Caco-2 (cell line): ENCODE data around the gene RLF. TPM values are rescaled to one million over a fixed set of nuclear protein-coding genes. Genes with fewer than 3 reads are reported as not detected.

ENCODE experiments used
- BruUV-seq: library from RNA; stranded (reverse); fragments of 400-500 nt; replicated peaks from 2 replicates; lab custom pipeline; 2021; lab: Mats Ljungman, UMichigan
- CTCF ChIA-PET: fragments of 300-600 bp; sonication (Branson Sonifier 250); formaldehyde crosslinking; loops from one replicate; lab custom pipeline; 2022; ENCODE audit warnings: antibody characterized with exemption; lab: Charles Lee
- POLR2A ChIA-PET: fragments of 300-600 bp; sonication (Branson Sonifier 250); formaldehyde crosslinking; loops from one replicate; lab custom pipeline; 2022; ENCODE audit warnings: antibody characterized with exemption; lab: Charles Lee
- DNase-seq, 2 experiments: peaks; one replicate each; pipeline versions ENCODE4 v3.0.0 to v3.0.0-alpha.2; 2020 to 2022
- H3K27me3 ChIP-seq: replicated peaks from 2 replicates; pipeline ENCODE4 v1.6.0; 2011; ENCODE audit warnings: low read length; ENCODE audit not compliant: control insufficient read depth, insufficient read depth
- H3K36me3 ChIP-seq: 2 replicates; pipeline ENCODE4 v1.5.1; 2011; ENCODE audit warnings: low read length; ENCODE audit not compliant: control insufficient read depth, insufficient read depth
- H3K4me1 ChIP-seq: fragments of 250-450 bp; sonication (Bioruptor Pico); 2 replicates; pipeline ENCODE4 v1.5.1; 2020; ENCODE audit warnings: mild to moderate bottlenecking
- H3K4me3 ChIP-seq: 2 replicates; pipeline ENCODE4 v1.5.1; 2011; ENCODE audit warnings: low read depth, mild to moderate bottlenecking, control low read depth, low read length
- H3K9me3 ChIP-seq: fragments of 250-450 bp; sonication (Bioruptor Pico); 2 replicates; pipeline ENCODE4 v1.5.1; 2020; ENCODE audit warnings: mild to moderate bottlenecking, moderate library complexity
- H3K27ac Mint-ChIP-seq: one replicate; pipeline ENCODE4 v1.8.0; 2022; ENCODE audit warnings: mixed read lengths; ENCODE audit not compliant: unreplicated experiment
- H3K27me3 Mint-ChIP-seq: one replicate; pipeline ENCODE4 v1.8.0; 2022; ENCODE audit warnings: mixed read lengths; ENCODE audit not compliant: insufficient read depth, unreplicated experiment
- H3K36me3 Mint-ChIP-seq: one replicate; pipeline ENCODE4 v1.8.0; 2022; ENCODE audit warnings: mild to moderate bottlenecking, mixed read lengths; ENCODE audit not compliant: insufficient read depth, unreplicated experiment
- H3K4me1 Mint-ChIP-seq: one replicate; pipeline ENCODE4 v1.8.0; 2022; ENCODE audit warnings: low read depth, mixed read lengths; ENCODE audit not compliant: unreplicated experiment
- H3K4me3 Mint-ChIP-seq: one replicate; pipeline ENCODE4 v1.8.0; 2022; ENCODE audit warnings: mild to moderate bottlenecking, moderate library complexity, mixed read lengths; ENCODE audit not compliant: unreplicated experiment
- H3K9me3 Mint-ChIP-seq: one replicate; pipeline ENCODE4 v1.8.0; 2022; ENCODE audit warnings: mixed read lengths; ENCODE audit not compliant: unreplicated experiment
- intact Hi-C: fragments of 100-400 bp; cut with micrococcal nuclease; formaldehyde crosslinking; loops from one replicate; pipeline ENCODE4 v1.10.0; 2022; ENCODE audit not compliant: unreplicated experiment
- total RNA-seq: library from RNA; stranded (reverse); gene quantifications from 2 replicates; pipeline ENCODE4 v1.2.3, GENCODE V29; 2022
- TF ChIP-seq, protein P1 (sequence below), 2 experiments: fragments of 200-600 bp in 1 of 2; IDR thresholded peaks; 1 replicate in 1 of 2; 2 replicates in 1 of 2; pipeline versions ENCODE4 v1.5.1 to v1.8.0; 2011 to 2022; ENCODE audit warnings: antibody characterized with exemption in 1 of 2, control low read depth in 1 of 2, inconsistent platforms in 1 of 2, low read depth in 1 of 2, low read length in 1 of 2, mild to moderate bottlenecking in 1 of 2, moderate library complexity in 1 of 2; ENCODE audit not compliant: insufficient read depth in 1 of 2, severe bottlenecking in 1 of 2, unreplicated experiment in 1 of 2

RLF gene
- total RNA-seq, 1 experiment from 2014 or later, result 11.6 TPM

DNA sequence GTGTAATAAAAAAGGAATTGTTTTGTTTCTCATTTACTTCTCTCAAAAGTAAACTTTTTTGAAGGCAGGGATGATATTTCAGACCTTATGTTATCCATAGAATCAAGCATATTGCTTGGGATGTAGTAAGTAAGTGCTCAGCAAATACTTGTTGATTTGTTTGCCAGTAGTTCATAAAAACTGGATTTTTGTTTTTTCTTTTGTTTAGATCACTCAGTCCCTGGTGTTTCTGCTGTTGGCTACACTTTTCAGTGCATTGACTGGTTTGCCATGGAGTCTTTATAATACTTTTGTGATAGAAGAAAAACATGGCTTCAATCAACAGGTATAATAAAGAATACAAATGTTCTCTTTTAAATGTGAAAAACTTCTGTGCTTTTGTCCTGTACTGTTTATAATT lies 107.0 kb downstream of the RLF start:
- DNase-seq, result no peak
- H3K36me3 Mint-ChIP-seq, result peaks cover 44% of the 10 kb centered on the region
- H3K36me3 ChIP-seq, result no peaks in the 10 kb centered on the region
- H3K27me3 ChIP-seq, result no peaks in the 10 kb centered on the region
- ChIA-PET POLR2A (no interaction called here), CTCF (no interaction called here)
- no peaks in the 10 kb centered on the region for H3K9me3 Mint-ChIP-seq
- no peaks in the 10 kb centered on the region for H3K9me3 ChIP-seq
- TF ChIP-seq, protein P1, sequence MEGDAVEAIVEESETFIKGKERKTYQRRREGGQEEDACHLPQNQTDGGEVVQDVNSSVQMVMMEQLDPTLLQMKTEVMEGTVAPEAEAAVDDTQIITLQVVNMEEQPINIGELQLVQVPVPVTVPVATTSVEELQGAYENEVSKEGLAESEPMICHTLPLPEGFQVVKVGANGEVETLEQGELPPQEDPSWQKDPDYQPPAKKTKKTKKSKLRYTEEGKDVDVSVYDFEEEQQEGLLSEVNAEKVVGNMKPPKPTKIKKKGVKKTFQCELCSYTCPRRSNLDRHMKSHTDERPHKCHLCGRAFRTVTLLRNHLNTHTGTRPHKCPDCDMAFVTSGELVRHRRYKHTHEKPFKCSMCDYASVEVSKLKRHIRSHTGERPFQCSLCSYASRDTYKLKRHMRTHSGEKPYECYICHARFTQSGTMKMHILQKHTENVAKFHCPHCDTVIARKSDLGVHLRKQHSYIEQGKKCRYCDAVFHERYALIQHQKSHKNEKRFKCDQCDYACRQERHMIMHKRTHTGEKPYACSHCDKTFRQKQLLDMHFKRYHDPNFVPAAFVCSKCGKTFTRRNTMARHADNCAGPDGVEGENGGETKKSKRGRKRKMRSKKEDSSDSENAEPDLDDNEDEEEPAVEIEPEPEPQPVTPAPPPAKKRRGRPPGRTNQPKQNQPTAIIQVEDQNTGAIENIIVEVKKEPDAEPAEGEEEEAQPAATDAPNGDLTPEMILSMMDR (IDR thresholded peaks at IDR 0.05; ENCODE audit: insufficient read depth in 1 of 2, low read depth in 1 of 2, low read length in 1 of 2, severe bottlenecking in 1 of 2, unreplicated experiment in 1 of 2), result no peak
- no TSS peak for BruUV-seq
- no peak overlapping the region for H3K4me3 Mint-ChIP-seq
- no peaks in the 10 kb centered on the region for H3K27me3 Mint-ChIP-seq
- no peaks in the 10 kb centered on the region for H3K4me1 ChIP-seq
- intact Hi-C loops, result no loop called here
- no peaks in the 10 kb centered on the region for H3K4me1 Mint-ChIP-seq
- no peak overlapping the region for H3K27ac Mint-ChIP-seq
- no peak overlapping the region for H3K4me3 ChIP-seq

DNA sequence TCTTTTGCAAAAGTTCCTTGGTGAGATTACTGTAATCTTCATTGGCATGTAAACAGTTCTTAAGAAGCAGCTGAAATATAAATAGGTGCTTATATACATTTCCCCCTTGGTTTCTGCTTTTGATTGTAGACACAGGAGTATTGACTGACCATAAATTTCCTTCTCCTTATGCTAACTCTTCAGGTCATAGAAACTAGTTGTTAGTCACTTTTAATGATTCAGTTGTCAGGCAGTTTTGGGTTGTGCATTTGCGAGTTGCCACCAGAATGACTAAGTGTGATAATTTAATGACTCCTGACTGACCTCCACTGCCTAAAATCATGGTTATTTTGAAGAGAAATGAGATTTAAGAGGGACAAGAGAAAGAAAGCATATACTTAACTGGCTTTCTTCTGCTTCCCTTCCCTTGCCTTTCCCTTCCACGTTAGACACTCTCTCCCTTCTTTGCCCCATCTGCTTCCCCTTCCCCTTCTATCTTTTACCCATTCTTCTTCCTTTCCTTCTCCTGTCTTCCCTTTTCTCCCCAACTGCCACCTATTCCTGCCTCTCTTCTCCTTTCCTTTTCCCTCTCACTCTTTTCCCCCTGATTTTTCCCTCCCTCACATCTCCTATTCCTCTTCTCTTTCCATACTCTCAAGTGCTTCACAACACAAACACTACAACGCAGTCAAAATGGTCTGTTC lies 109.1 kb downstream of the RLF start:
- Histone ChIP-seq H3K9me3 (no peaks in the 10 kb centered on the region), H3K36me3 (no peaks in the 10 kb centered on the region), H3K27me3 (no peaks in the 10 kb centered on the region), H3K4me3 (no peak overlapping the region), H3K4me1 (no peaks in the 10 kb centered on the region)
- H3K27ac Mint-ChIP-seq, result no peak overlapping the region
- TF ChIP-seq, protein P1 (IDR thresholded peaks at IDR 0.05; ENCODE audit: insufficient read depth in 1 of 2, low read depth in 1 of 2, low read length in 1 of 2, severe bottlenecking in 1 of 2, unreplicated experiment in 1 of 2), result no peak
- peaks cover 47% of the 10 kb centered on the region for H3K36me3 Mint-ChIP-seq
- POLR2A ChIA-PET, result no interaction called here
- no peaks in the 10 kb centered on the region for H3K9me3 Mint-ChIP-seq
- no peak overlapping the region for H3K4me3 Mint-ChIP-seq
- intact Hi-C loops, result no loop called here
- CTCF ChIA-PET, result no interaction called here
- H3K4me1 Mint-ChIP-seq, result no peaks in the 10 kb centered on the region
- H3K27me3 Mint-ChIP-seq, result no peaks in the 10 kb centered on the region
- no peak for DNase-seq
- no TSS peak for BruUV-seq

DNA sequence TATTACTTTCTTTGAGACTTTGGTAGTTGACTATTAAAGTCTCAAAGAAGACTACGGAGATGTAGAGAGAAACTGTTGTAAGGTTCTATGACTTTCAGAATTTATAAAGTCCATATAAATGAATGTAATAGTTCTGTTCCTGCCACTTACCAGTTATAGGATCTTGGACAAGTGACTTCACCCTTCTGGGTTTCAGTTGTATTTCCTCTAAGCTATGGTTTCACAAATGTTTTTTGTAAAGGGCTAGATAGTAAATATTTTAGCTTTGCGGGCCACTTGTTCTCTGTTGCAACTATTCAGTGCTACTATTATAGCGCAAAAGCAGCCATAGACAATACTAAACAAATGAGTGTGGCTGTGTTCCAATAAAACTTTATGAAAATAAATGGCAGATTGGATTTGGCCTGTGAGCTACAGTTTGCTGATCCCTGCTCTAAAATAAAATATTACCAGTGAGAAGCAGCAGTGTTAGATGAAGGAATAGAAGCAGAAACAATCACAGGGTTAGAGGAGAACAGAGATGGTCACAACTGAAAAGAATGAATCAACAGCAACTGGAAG lies 111.5 kb downstream of the RLF start:
- Mint-ChIP-seq H3K4me3 (no peak overlapping the region), H3K9me3 (no peaks in the 10 kb centered on the region), H3K27me3 (no peaks in the 10 kb centered on the region), H3K4me1 (peaks cover 6% of the 10 kb centered on the region), H3K36me3 (peaks cover 54% of the 10 kb centered on the region), H3K27ac (no peak overlapping the region)
- TF ChIP-seq, protein P1 (IDR thresholded peaks at IDR 0.05; ENCODE audit: insufficient read depth in 1 of 2, low read depth in 1 of 2, low read length in 1 of 2, severe bottlenecking in 1 of 2, unreplicated experiment in 1 of 2), result no peak
- H3K36me3 ChIP-seq, result no peaks in the 10 kb centered on the region
- POLR2A ChIA-PET, result no interaction called here
- H3K27me3 ChIP-seq, result no peaks in the 10 kb centered on the region
- BruUV-seq, result no TSS peak
- CTCF ChIA-PET, result no interaction called here
- no peaks in the 10 kb centered on the region for H3K9me3 ChIP-seq
- no peak for DNase-seq
- no peaks in the 10 kb centered on the region for H3K4me1 ChIP-seq
- H3K4me3 ChIP-seq, result no peak overlapping the region
- intact Hi-C loops, result no loop called here
